ENCODE results near the gene OVOL3. TPM values are rescaled to one million over a fixed set of nuclear protein-coding genes. Genes with fewer than 3 reads are reported as not detected.

Gene OVOL3
- total RNA-seq, 1 donor from 2014 or later, result not detected

- DNase-seq (ENCODE audit: low read depth), result no peak
- no peak overlapping the region for H3K4me3 ChIP-seq (ENCODE audit: low read depth, low read length)
Observed at GRCh38 chr19:36152019-36152351, 41.0 kb downstream of the OVOL3 start.

GRCh38 chr19:36152352-36153091 is 41.6 kb downstream of the OVOL3 start, which contains the start of gene COX7A1:
Gene COX7A1, minus strand, starts transcription at chr19:36152447. Its CDS starts 40 bp downstream, at chr19:36152407.
- Histone ChIP-seq H3K4me3 (ENCODE audit: low read depth, low read length) (no peak within 1 kb of the TSS), H3K36me3 (ENCODE audit: control insufficient read depth, insufficient read depth, low read length) (peaks cover 16% of the 10 kb centered on the region), H3K27me3 (ENCODE audit: control insufficient read depth, insufficient read depth, low read length) (no peaks in the 10 kb centered on the region)
- no peak for TF ChIP-seq CTCF (IDR thresholded peaks at IDR 0.05; ENCODE audit: insufficient read depth, low read length, severe bottlenecking)
- DNase-seq (ENCODE audit: low read depth), result no peak
- FAIRE-seq, result no peak

More at GRCh38 chr19:36152019-36152351, 41.0 kb downstream of the OVOL3 start:
- Histone ChIP-seq H3K27me3 (ENCODE audit: control insufficient read depth, insufficient read depth, low read length) (no peaks in the 10 kb centered on the region), H3K36me3 (ENCODE audit: control insufficient read depth, insufficient read depth, low read length) (peaks cover 19% of the 10 kb centered on the region)
- no peak for TF ChIP-seq CTCF (IDR thresholded peaks at IDR 0.05; ENCODE audit: insufficient read depth, low read length, severe bottlenecking)
- no peak for FAIRE-seq

- Histone ChIP-seq H3K4me3 (ENCODE audit: low read depth, low read length) (no peak overlapping the region), H3K27me3 (ENCODE audit: control insufficient read depth, insufficient read depth, low read length) (no peaks in the 10 kb centered on the region), H3K36me3 (ENCODE audit: control insufficient read depth, insufficient read depth, low read length) (peaks cover 15% of the 10 kb centered on the region)
- FAIRE-seq (no peak), DNase-seq (ENCODE audit: low read depth) (no peak)
- TF ChIP-seq CTCF (IDR thresholded peaks at IDR 0.05; ENCODE audit: insufficient read depth, low read length, severe bottlenecking), result no peak
Observed at GRCh38 chr19:36153126-36153525, 42.2 kb downstream of the OVOL3 start.

- FAIRE-seq, result no peak
- DNase-seq (ENCODE audit: low read depth), result peak; percentile 28
- peaks cover 5% of the 10 kb centered on the region for H3K36me3 ChIP-seq (ENCODE audit: control insufficient read depth, insufficient read depth, low read length)
- no peaks in the 10 kb centered on the region for H3K27me3 ChIP-seq (ENCODE audit: control insufficient read depth, insufficient read depth, low read length)
- H3K4me3 ChIP-seq (ENCODE audit: low read depth, low read length), result no peak overlapping the region
- no peak for TF ChIP-seq CTCF (IDR thresholded peaks at IDR 0.05; ENCODE audit: insufficient read depth, low read length, severe bottlenecking)
Observed at GRCh38 chr19:36160821-36161596, 50.1 kb downstream of the OVOL3 start.

Other genes starting within 250 kb of the OVOL3 start
- gene APLP1, start 242.6 kb upstream of the OVOL3 start, total RNA-seq, result 0.26 and 0.51 TPM in 2 replicates
- gene NFKBID, start 210.6 kb upstream of the OVOL3 start, total RNA-seq, result 1.6 and 1.7 TPM in 2 replicates
- gene HCST, start 208.6 kb upstream of the OVOL3 start, total RNA-seq, result 1.3 TPM in 1 of 2 replicates, not detected in the other
- gene TYROBP, start 202.8 kb upstream of the OVOL3 start, total RNA-seq, result not detected in 2 replicates
- 0.79 and 1.3 TPM in 2 replicates for gene LRFN3, start 174.8 kb upstream of the OVOL3 start, total RNA-seq
- 17.5 and 25.3 TPM in 2 replicates for gene SDHAF1, start 116.0 kb upstream of the OVOL3 start, total RNA-seq
- gene SYNE4, start 102.3 kb upstream of the OVOL3 start, total RNA-seq, result 3.4 and 3.6 TPM in 2 replicates
- 14.2 and 16.6 TPM in 2 replicates for gene ALKBH6, start 96.9 kb upstream of the OVOL3 start, total RNA-seq
- under 0.01 and 0.13 TPM in 2 replicates for gene CLIP3, start 78.3 kb upstream of the OVOL3 start, total RNA-seq
- gene THAP8, start 56.9 kb upstream of the OVOL3 start, total RNA-seq, result 2.0 and 2.1 TPM in 2 replicates
- gene WDR62, start 56.2 kb upstream of the OVOL3 start, total RNA-seq, result 0.26 TPM in 2 replicates
- gene POLR2I, start 3.7 kb downstream of the OVOL3 start, total RNA-seq, result 68.2 and 107 TPM in 2 replicates
- gene TBCB, start 4.3 kb downstream of the OVOL3 start, total RNA-seq, result 132 and 152 TPM in 2 replicates
- 240 and 418 TPM in 2 replicates for gene CAPNS1, start 28.9 kb downstream of the OVOL3 start, total RNA-seq
- gene COX7A1, start 41.3 kb downstream of the OVOL3 start, total RNA-seq, result 0.64 and 1.6 TPM in 2 replicates
- 6.1 and 8.2 TPM in 2 replicates for gene ZNF565, start 103.5 kb downstream of the OVOL3 start, total RNA-seq
- gene ZNF146, start 104.0 kb downstream of the OVOL3 start, total RNA-seq, result 139 and 161 TPM in 2 replicates